ENCODE results near the gene CDKL1. TPM values are rescaled to one million over a fixed set of nuclear protein-coding genes. Genes with fewer than 3 reads are reported as not detected.
"Not testable (repeated sequence)": the region's sequence is repeated elsewhere in the genome, so short reads cannot be mapped to it uniquely, and the experiment has no call there.

Gene CDKL1
- total RNA-seq, 4 donors from 2014 or later, result 2.9 to 16.6 (median 11.5) TPM

- DNase-seq, result no peak
- Histone ChIP-seq H3K9me3 (no peaks in the 10 kb centered on the region), H3K36me3 (peaks cover 0 to 10% (median 0%) of the 10 kb centered on the region in 3 donors), H3K27me3 (no peaks in the 10 kb centered on the region), H3K4me3 (no peak overlapping the region), H3K4me1 (peaks cover 0 to 41% (median 20%) of the 10 kb centered on the region in 3 donors), H3K27ac (no peak overlapping the region)
- intact Hi-C loops (cut with DNase I), result no loop called here
- WGBS, 2 donors, result 89 to 97% methylated on average over 5 of the region's 5 CpGs
- no peak for TF ChIP-seq POLR2A (IDR thresholded peaks at IDR 0.05)
- TF ChIP-seq, protein P1, sequence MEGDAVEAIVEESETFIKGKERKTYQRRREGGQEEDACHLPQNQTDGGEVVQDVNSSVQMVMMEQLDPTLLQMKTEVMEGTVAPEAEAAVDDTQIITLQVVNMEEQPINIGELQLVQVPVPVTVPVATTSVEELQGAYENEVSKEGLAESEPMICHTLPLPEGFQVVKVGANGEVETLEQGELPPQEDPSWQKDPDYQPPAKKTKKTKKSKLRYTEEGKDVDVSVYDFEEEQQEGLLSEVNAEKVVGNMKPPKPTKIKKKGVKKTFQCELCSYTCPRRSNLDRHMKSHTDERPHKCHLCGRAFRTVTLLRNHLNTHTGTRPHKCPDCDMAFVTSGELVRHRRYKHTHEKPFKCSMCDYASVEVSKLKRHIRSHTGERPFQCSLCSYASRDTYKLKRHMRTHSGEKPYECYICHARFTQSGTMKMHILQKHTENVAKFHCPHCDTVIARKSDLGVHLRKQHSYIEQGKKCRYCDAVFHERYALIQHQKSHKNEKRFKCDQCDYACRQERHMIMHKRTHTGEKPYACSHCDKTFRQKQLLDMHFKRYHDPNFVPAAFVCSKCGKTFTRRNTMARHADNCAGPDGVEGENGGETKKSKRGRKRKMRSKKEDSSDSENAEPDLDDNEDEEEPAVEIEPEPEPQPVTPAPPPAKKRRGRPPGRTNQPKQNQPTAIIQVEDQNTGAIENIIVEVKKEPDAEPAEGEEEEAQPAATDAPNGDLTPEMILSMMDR (IDR thresholded peaks at IDR 0.05), result no peak
Observed at GRCh38 chr14:50359631-50360030, 37.0 kb downstream of the CDKL1 start.

- Histone ChIP-seq H3K4me1 (peaks cover 0 to 23% (median 5%) of the 10 kb centered on the region in 3 donors), H3K27ac (no peak overlapping the region), H3K4me3 (no peak overlapping the region), H3K27me3 (no peaks in the 10 kb centered on the region), H3K9me3 (no peaks in the 10 kb centered on the region), H3K36me3 (peaks cover 0 to 10% (median 0%) of the 10 kb centered on the region in 3 donors)
- intact Hi-C loops (cut with DNase I), result no loop called here
- no peak for DNase-seq
- 85 to 88% methylated on average over 4 of the region's 4 CpGs for WGBS, 2 donors
- TF ChIP-seq, protein P1 (IDR thresholded peaks at IDR 0.05), result no peak
- TF ChIP-seq POLR2A (IDR thresholded peaks at IDR 0.05), result no peak
Observed at GRCh38 chr14:50357753-50358395, 38.8 kb downstream of the CDKL1 start.

- no peak overlapping the region for H3K27ac ChIP-seq
- no peak for DNase-seq
- TF ChIP-seq, protein P1 (IDR thresholded peaks at IDR 0.05), result no peak
- TF ChIP-seq POLR2A (IDR thresholded peaks at IDR 0.05), result no peak
- intact Hi-C loops (cut with DNase I), result no loop called here
- H3K36me3 ChIP-seq, result peaks cover 0 to 10% (median 0%) of the 10 kb centered on the region in 3 donors
- H3K9me3 ChIP-seq, result no peaks in the 10 kb centered on the region
- H3K4me3 ChIP-seq, result no peak overlapping the region
- WGBS, 2 donors, result 64 to 98% methylated on average over 5 to 6 of the region's 6 CpGs
- no peaks in the 10 kb centered on the region for H3K27me3 ChIP-seq
- H3K4me1 ChIP-seq, result peaks cover 0 to 20% (median 5%) of the 10 kb centered on the region in 3 donors
Observed at GRCh38 chr14:50357124-50357523, 39.6 kb downstream of the CDKL1 start.

GRCh38 chr14:50356283-50356682, 40.4 kb downstream of the CDKL1 start:
- H3K4me3 ChIP-seq; H3K27me3 ChIP-seq; H3K9me3 ChIP-seq; H3K27ac ChIP-seq; intact Hi-C loops (cut with DNase I); DNase-seq: not testable (repeated sequence)
- Histone ChIP-seq H3K36me3 (peaks cover 0 to 10% (median 0%) of the 10 kb centered on the region in 3 donors), H3K4me1 (peaks cover 0 to 11% (median 0%) of the 10 kb centered on the region in 3 donors)
- 85% methylated on average over 3 of the region's 3 CpGs for WGBS, 2 donors

DNA sequence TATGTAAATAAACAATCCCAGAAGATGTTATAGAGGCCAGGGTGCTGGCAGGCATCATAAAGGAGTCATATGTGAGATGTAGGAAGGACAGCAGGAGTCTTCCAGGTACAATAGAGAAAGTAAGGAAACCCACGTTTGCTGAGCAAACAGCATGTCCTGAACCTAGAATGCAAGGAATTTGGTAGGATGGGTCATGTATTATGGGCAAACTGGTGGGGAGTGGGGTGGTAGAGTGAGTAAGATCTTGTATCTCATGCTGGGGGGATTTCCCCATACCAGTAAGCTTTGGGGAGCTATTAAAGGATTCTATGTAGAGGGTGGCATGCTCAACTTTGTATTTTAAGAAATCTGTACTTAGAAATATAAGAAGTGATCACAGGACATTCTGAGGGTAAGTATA, 41.0 kb downstream of the CDKL1 start:
- TF ChIP-seq, protein P1 (IDR thresholded peaks at IDR 0.05), result no peak
- no peak for TF ChIP-seq POLR2A (IDR thresholded peaks at IDR 0.05)
- 75 to 80% methylated on average over 1 of the region's 1 CpG for WGBS, 2 donors
- Histone ChIP-seq H3K4me3 (no peak overlapping the region), H3K36me3 (peaks cover 0 to 10% (median 0%) of the 10 kb centered on the region in 3 donors), H3K27me3 (no peaks in the 10 kb centered on the region), H3K9me3 (no peaks in the 10 kb centered on the region), H3K4me1 (peaks cover 0 to 6% (median 0%) of the 10 kb centered on the region in 3 donors), H3K27ac (no peak overlapping the region)
- no peak for DNase-seq
- intact Hi-C loops (cut with DNase I), result no loop called here

All from esophagus squamous epithelium (tissue), 5 donors.